Right cardiac atrium (tissue), 5 donors: ENCODE data around the gene IL1R1. TPM values are rescaled to one million over a fixed set of nuclear protein-coding genes. Genes with fewer than 3 reads are reported as not detected.

Experiments used
- ATAC-seq, 2 donors: fragments of 200-7000 bp; cut with Tn5 transposase; one replicate each; pipeline versions ENCODE4 v1.8.0 to v1.9.1; 2020; ENCODE audit warnings: moderate library complexity in 2 of 2, mild to moderate bottlenecking in 1 of 2
- DNase-seq, 3 donors: peaks; one replicate each; pipeline ENCODE4 v3.0.0-alpha.2; 2020
- H3K27ac ChIP-seq: one replicate; pipeline ENCODE4 v1.5.1; 2013; ENCODE audit warnings: mild to moderate bottlenecking, low read length, control low read depth, moderate library complexity
- H3K27me3 ChIP-seq: one replicate; pipeline ENCODE4 v1.6.1; 2013; ENCODE audit not compliant: control insufficient read depth, insufficient read depth
- H3K4me1 ChIP-seq: one replicate; pipeline ENCODE4 v1.6.1; 2013; ENCODE audit warnings: low read length; ENCODE audit not compliant: control insufficient read depth, insufficient read depth
- H3K4me3 ChIP-seq: one replicate; pipeline ENCODE4 v1.5.1; 2013; ENCODE audit warnings: low read length, control low read depth
- H3K9me3 ChIP-seq: one replicate; pipeline ENCODE4 v1.6.1; 2013; ENCODE audit warnings: low read length; ENCODE audit not compliant: control insufficient read depth
- WGBS: extraction: QIAGEN DNeasy Blood & Tissue Kit; methylation state at CpG from one replicate; pipeline ENCODE4 v1.1.7; 2013; 5-methylcytosine and 5-hydroxymethylcytosine counted together
- intact Hi-C, 4 donors: fragments of 100-400 bp; cut with DNase I; formaldehyde crosslinking; loops; one replicate each; pipeline versions ENCODE4 v1.11.0 to v1.14.0; 2022 to 2023
- polyA plus RNA-seq: library from polyadenylated mRNA; stranded (reverse); fragments of 200-250 nt; gene quantifications from one replicate; pipeline ENCODE4 v1.2.3, GENCODE V29; 2013
- total RNA-seq, 4 donors: library from RNA; stranded (reverse); fragmentation: NEBNext Ultra II Directional; extraction: Animal tissue kit (Norgen Biotek cat#: 25700); gene quantifications; one replicate each; pipeline ENCODE4 v1.2.1, GENCODE V29; 2021
- donor health status: healthy with polysubstance abuse.
- donor health status: DM: no; HTN: yes; CAD: no.
- donor health status: DM: no; HTN: no; CAD: no.
- donor health status: DM: no; HTN: yes; CAD: no; lungs with severe emphysema.
- donor health status: DM: yes; HTN: yes; CAD: no.

IL1R1 gene
- total and polyA plus RNA-seq, 5 donors = 32.2 to 111 (median 54.8) TPM

DNA sequence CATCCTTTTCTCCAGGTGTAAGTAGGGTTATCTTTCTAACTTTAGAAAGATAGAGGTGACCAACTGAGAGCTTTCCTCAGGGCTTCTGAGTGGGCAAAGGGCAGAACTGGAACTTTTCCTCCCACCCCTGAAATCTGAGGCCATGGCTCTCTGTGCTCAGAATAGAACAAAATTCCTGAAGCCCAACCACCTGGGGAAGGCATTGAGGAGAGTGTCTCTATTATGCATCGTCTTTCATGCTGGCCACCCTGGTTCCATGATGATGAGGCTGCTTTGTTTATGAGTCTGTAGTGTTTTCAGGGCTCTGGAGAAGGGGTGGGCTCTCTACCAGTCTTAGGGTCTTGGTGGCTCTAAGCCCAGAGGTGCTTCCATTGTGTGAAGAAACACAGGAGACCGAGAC lies 30.7 kb upstream of the IL1R1 start:
- H3K9me3 ChIP-seq = no peaks in the 10 kb centered on the region
- peaks cover 2% of the 10 kb centered on the region for H3K4me1 ChIP-seq
- intact Hi-C loops = no loop called here
- H3K4me3 ChIP-seq = no peak overlapping the region
- WGBS = 67% methylated on average over 2 of the region's 2 CpGs
- H3K27ac ChIP-seq = no peak overlapping the region
- H3K27me3 ChIP-seq = no peaks in the 10 kb centered on the region
- ATAC-seq = peak; percentile 17 to 22
- DNase-seq = no peak

DNA sequence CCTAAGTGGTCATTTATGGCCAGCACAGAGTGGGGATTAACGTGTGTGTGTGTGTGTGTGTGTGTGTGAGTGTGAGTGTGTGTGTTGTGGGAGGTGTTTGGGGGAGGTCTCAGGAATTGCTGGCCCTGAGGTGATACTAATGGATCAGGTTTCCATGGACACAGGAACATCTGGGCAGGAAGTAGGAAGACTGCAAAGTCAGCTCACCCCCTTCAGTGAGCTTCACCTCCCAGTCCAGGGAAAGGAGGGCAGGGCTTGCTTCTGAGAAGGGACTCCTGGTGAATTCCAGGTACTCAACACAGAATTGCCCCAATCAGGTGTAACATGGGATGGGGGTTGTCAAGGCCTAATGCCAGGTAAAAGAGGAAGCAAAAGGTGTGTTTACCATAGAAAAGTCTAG lies 30.3 kb upstream of the IL1R1 start:
- no peak for ATAC-seq
- intact Hi-C loops = no loop called here
- 60% methylated on average over 1 of the region's 1 CpG for WGBS
- no peak overlapping the region for H3K27ac ChIP-seq
- H3K27me3 ChIP-seq = no peaks in the 10 kb centered on the region
- DNase-seq = no peak
- no peaks in the 10 kb centered on the region for H3K9me3 ChIP-seq
- H3K4me1 ChIP-seq = peaks cover 4% of the 10 kb centered on the region
- H3K4me3 ChIP-seq = no peak overlapping the region

DNA sequence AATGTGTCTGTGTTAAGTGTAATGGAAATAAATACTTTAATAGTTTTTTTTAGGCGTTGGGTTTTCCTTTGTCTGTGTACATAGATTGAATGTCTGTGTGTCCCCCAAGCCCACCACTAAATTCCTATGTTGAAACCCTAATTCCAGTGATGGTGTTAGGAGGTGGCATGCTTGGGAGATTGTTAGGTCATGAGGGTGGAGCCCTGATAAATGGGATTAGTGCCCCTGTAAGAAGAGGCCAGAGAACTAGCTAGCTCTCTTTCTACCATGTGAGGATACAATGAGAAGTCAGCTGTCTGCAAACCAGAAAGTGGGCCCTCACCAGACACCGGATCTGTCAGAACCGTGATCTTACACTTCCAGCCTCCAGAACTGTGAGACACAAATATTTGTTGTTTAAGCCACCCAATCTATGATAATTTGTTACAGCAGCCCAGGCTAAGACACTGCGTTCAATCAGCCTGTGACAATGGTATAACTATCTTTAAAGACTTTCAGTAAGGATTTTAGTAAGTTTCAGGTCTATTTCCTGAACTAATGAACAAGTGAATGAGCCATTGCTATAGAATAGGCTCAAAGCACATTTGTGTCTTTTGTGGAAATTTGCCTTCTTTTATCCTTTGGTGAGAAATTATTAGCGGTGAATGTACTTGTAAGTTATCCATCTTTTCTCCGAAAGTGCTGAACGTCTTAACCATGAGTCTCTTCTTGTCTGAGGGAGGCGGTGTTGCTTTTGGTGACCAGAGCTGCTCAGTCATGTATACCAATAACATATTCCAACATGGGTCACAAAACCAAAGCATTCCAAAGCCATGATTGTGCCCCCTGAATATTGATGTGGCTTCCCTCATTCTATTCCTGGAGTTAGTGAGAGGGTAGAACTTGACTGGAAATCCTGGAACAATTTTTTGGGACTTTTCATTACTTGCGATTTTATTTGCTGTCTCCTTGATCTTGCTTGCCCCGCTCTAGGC lies 29.6 kb upstream of the IL1R1 start:
- H3K9me3 ChIP-seq = no peaks in the 10 kb centered on the region
- no peak overlapping the region for H3K27ac ChIP-seq
- no peak overlapping the region for H3K4me3 ChIP-seq
- H3K27me3 ChIP-seq = no peaks in the 10 kb centered on the region
- intact Hi-C loops = no loop called here
- DNase-seq = no peak
- no peak for ATAC-seq
- 94% methylated on average over 10 of the region's 10 CpGs for WGBS
- peaks cover 7% of the 10 kb centered on the region for H3K4me1 ChIP-seq

DNA sequence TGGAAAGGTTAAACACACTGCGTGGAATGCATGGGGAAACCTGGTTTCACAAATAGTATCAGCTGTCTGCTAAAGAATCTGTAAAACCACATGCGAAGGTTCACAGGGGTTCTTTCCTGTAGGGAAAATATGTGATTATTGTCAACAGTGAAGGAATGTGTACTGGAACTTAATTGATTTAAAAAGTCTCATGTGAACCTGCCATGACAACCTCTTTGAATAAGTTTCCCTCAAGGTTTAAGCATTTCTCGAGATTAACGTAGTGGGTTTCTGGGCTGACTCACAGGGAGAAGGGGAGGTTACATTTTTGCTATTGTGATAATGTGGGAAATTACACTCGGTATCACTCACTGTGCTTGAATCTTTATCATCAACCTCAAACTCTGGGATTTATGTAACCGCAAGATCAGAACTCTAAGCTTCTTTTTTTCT lies 28.2 kb upstream of the IL1R1 start:
- Histone ChIP-seq H3K27me3 (no peaks in the 10 kb centered on the region), H3K27ac (no peak overlapping the region), H3K4me1 (peaks cover 7% of the 10 kb centered on the region), H3K4me3 (no peak overlapping the region), H3K9me3 (no peaks in the 10 kb centered on the region)
- ATAC-seq = no peak
- WGBS = 81% methylated on average over 6 of the region's 6 CpGs
- intact Hi-C loops = no loop called here
- DNase-seq = no peak

DNA sequence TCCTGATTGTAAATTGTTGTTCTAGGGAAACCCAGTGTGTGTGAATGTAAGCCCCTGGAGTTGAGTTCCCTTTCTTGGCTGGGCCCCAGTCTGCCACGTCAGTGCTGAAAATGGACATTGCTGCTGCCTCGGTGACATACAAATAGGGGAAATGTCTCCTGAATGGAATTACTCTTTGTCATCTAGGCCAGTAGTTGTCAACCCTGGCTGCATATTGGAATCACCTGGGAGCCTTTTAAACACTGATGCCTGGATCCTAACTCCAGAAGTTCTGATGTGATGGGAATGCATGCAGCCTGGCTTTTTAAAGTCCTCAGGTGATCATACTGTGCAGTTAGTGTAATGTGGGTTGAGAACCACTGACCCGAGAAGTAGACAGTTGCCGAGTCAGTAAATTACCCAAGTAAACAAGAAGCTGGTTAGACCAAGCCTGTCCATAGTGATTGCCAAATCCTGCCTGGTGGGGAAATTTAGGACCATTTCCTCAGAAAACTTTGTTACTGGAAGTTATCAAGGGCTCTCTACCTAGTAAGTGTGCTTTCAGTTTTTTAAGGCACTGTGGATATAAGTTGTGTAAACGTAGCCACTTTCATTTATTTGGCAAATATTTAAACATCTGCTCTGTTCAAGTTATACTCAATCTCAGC lies 27.6 kb upstream of the IL1R1 start:
- peak in 1 of 3 donors; percentile 57 for DNase-seq
- ATAC-seq = no peak
- intact Hi-C loops = no loop called here
- Histone ChIP-seq H3K27ac (no peak overlapping the region), H3K9me3 (no peaks in the 10 kb centered on the region), H3K4me1 (peaks cover 7% of the 10 kb centered on the region), H3K27me3 (no peaks in the 10 kb centered on the region), H3K4me3 (no peak overlapping the region)
- 72% methylated on average over 5 of the region's 5 CpGs for WGBS

DNA sequence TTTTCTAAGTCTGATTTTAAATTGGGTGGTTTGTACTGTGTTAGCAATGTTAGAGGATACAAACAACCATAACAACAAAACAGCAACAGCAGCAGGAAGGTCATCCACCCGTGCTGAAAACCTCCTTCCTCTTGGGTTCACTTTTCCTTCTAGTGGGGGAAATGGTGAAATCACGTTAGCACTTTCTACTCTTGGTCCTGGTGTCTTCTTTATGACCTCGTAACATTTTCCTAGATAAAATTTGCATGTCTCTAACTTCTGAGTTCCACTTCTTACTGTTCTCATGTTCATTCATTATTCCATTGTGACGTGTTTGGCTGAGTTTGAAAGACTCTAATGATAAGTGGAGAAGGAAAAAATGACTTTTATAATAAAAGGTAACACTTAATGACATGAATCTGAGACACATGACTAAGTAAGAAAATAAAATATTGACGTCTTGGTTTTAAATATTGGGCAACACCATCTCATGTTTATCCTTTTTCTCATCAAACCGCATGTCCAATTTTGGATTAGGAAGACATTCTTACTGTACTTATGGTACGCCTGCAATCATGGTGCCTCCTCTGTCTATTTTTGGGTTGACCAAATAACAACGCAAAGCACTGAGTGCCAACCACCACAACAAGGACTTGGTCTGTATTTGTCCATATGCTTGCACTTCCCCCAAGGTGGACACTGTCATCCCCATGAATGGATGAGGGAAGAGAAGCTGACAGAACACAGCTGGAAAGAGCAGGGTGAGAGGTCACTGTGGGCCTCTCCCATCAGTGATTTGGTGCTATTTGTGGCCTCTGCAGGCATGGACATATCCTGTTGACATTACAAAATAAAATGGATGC lies 25.7 kb upstream of the IL1R1 start:
- 54% methylated on average over 8 of the region's 8 CpGs for WGBS
- Histone ChIP-seq H3K27ac (peak overlapping the region; percentile 6), H3K27me3 (no peaks in the 10 kb centered on the region), H3K4me1 (peaks cover 7% of the 10 kb centered on the region), H3K4me3 (no peak overlapping the region), H3K9me3 (no peaks in the 10 kb centered on the region)
- intact Hi-C loops = no loop called here
- ATAC-seq = peak in 1 of 2 donors; percentile 49
- DNase-seq = no peak

DNA sequence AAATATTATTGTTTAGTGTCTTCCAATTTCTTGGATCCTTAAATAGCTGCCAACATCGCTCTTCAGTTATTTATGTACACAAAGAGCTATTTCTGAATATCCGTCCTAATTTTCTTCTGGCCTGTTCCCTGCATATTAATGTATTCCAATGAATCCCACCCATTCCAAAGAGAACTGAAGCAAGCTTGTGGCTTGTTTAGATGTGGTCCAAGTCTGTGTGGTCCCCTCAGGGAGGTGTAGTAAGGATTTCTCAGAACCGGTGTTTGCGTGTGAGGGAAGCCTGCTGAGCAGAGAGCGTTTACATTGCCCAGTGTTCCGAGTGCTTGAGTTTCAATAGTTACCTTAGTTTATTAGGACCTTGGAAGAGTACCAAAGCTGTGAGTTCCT lies 25.1 kb upstream of the IL1R1 start:
- no peak overlapping the region for H3K4me3 ChIP-seq
- H3K27me3 ChIP-seq = no peaks in the 10 kb centered on the region
- 53% methylated on average over 6 of the region's 6 CpGs for WGBS
- intact Hi-C loops = no loop called here
- no peak for ATAC-seq
- no peak for DNase-seq
- peak overlapping the region; percentile 31 for H3K27ac ChIP-seq
- no peaks in the 10 kb centered on the region for H3K9me3 ChIP-seq
- H3K4me1 ChIP-seq = peaks cover 7% of the 10 kb centered on the region

DNA sequence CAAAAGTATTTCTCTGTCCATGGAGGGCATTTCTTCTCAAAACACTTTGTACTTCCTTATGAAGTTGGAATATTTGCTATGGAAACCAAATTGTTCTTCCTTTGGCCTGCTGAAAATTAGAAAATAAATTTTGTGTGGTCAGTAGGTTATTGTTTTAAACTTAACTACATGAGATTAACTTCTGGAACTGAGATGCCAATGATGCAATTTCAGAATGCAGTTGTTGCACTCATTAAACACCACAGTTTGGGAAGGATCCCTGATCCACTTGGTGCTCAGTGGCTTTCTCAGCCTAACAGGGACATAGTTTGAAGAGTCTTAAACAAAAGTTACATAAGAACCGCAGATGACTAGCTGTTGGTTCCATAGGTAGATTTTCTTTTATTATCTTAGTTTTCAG lies 23.3 kb upstream of the IL1R1 start:
- no peak for DNase-seq
- Histone ChIP-seq H3K4me1 (peaks cover 7% of the 10 kb centered on the region), H3K9me3 (no peaks in the 10 kb centered on the region), H3K27me3 (no peaks in the 10 kb centered on the region), H3K4me3 (no peak overlapping the region), H3K27ac (no peak overlapping the region)
- ATAC-seq = no peak
- 97% methylated on average over 1 of the region's 1 CpG for WGBS
- intact Hi-C loops = no loop called here

DNA sequence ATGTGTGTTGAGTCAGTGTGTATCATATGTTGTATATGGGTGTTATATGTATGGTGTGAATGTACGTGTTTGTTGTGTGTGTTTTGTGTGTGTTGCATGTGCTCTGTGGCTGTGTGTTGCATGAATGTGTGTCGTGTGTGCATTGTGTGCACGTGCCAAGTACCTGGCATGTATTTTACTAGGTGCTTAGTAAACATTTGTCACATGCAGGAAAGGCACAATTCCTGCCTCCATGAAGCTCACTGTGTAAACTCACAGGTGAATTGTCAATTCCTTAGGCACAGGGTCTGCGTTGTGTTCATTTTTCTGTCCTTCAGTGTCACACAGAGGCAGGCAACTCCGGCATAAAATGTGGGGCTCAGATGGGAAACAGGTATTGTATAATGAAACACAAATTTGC lies 22.3 kb upstream of the IL1R1 start:
- DNase-seq (no peak), ATAC-seq (no peak)
- no peaks in the 10 kb centered on the region for H3K9me3 ChIP-seq
- no peaks in the 10 kb centered on the region for H3K27me3 ChIP-seq
- 96% methylated on average over 5 of the region's 5 CpGs for WGBS
- no peak overlapping the region for H3K4me3 ChIP-seq
- no peak overlapping the region for H3K27ac ChIP-seq
- H3K4me1 ChIP-seq = peaks cover 4% of the 10 kb centered on the region
- intact Hi-C loops = no loop called here

DNA sequence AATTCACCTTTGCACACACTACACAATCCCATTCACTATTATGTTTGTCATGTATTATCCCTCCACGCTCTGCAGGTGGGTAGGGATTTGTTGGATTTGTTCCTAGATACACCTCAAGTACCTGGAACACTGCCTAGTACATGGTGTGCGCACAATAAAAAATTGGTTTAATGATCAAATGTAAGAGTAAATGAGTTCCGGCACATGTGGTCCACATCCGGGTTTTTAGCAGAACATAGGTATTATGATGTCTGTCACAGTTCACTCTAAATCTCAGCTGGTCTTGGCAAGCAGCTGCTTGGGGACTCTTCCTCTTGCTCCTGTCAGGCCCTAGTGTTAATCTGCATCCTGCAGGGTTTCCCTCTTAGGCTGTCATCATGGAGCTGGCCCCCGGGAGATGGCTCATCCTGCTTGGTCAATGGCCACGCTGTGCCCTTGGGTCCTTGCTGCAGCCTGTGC lies 21.8 kb upstream of the IL1R1 start:
- no peaks in the 10 kb centered on the region for H3K9me3 ChIP-seq
- H3K27me3 ChIP-seq = no peaks in the 10 kb centered on the region
- WGBS = 83% methylated on average over 6 of the region's 6 CpGs
- H3K27ac ChIP-seq = no peak overlapping the region
- intact Hi-C loops = no loop called here
- DNase-seq (no peak), ATAC-seq (no peak)
- peaks cover 4% of the 10 kb centered on the region for H3K4me1 ChIP-seq
- no peak overlapping the region for H3K4me3 ChIP-seq
